B cell (primary cell): ENCODE measurements around the gene IRX3. TPM values are rescaled to one million over a fixed set of nuclear protein-coding genes. Genes with fewer than 3 reads are reported as not detected.

Source experiments
- ATAC-seq: fragments of 200-7000 bp; cut with Tn5 transposase; one replicate; pipeline ENCODE4 v1.10.0; 2021; ENCODE audit warnings: low read depth, mild to moderate bottlenecking, moderate number of reproducible peaks, moderate library complexity
- CTCF ChIA-PET: fragments of 350-600 bp; sonication (Branson Sonifier 250); formaldehyde crosslinking; loops from one replicate; lab custom pipeline; 2021; ENCODE audit warnings: antibody characterized with exemption, inconsistent platforms; lab: Charles Lee
- POLR2A ChIA-PET: fragments of 350-600 bp; sonication (Branson Sonifier 250); formaldehyde crosslinking; loops from one replicate; lab custom pipeline; 2021; ENCODE audit warnings: antibody characterized with exemption; lab: Charles Lee
- DNase-seq: peaks from one replicate; pipeline ENCODE4 v3.0.0; 2013
- H2AFZ ChIP-seq: 2 replicates; pipeline ENCODE4 v1.6.1; 2012; ENCODE audit warnings: mild to moderate bottlenecking, low read depth, low read length; ENCODE audit not compliant: insufficient read depth, poor library complexity, severe bottlenecking
- H3K27ac ChIP-seq, 2 donors: 1 replicate in 1 of 2; 2 replicates in 1 of 2; pipeline ENCODE4 v1.5.1; 2012 to 2013; ENCODE audit warnings: low read length in 2 of 2, mild to moderate bottlenecking in 2 of 2, moderate library complexity in 1 of 2
- H3K27me3 ChIP-seq, 4 experiments: fragments of 200-600 bp in 1 of 4; sonication (generic) in 1 of 4; replicated peaks in 1 of 4; 1 replicate in 2 of 4; 2 replicates in 2 of 4; pipeline versions ENCODE4 v1.6.1 to v1.7.0; 2013 to 2016; ENCODE audit warnings: low read length in 3 of 4, mild to moderate bottlenecking in 2 of 4, mixed read lengths in 1 of 4, moderate library complexity in 1 of 4; ENCODE audit not compliant: insufficient read depth in 4 of 4, control insufficient read depth in 3 of 4; ENCODE audit errors: control extremely low read depth in 1 of 4
- H3K36me3 ChIP-seq, 2 experiments: replicated peaks in 1 of 2; 1 replicate in 1 of 2; 2 replicates in 1 of 2; pipeline versions ENCODE4 v1.6.1 to v1.7.1; 2013; ENCODE audit warnings: low read length in 1 of 2; ENCODE audit not compliant: insufficient read depth in 2 of 2, control insufficient read depth in 1 of 2; ENCODE audit errors: control extremely low read depth in 1 of 2, extremely low read depth in 1 of 2
- H3K4me1 ChIP-seq, 2 donors: fragments of 200-600 bp in 1 of 2; sonication (generic) in 1 of 2; 1 replicate in 1 of 2; 2 replicates in 1 of 2; pipeline versions ENCODE4 v1.5.1 to v1.6.1; 2013 to 2017; ENCODE audit warnings: low read length in 2 of 2; ENCODE audit not compliant: control insufficient read depth in 2 of 2, insufficient read depth in 2 of 2
- H3K4me2 ChIP-seq: replicated peaks from 2 replicates; pipeline ENCODE3; 2012; ENCODE audit warnings: mild to moderate bottlenecking, low read depth, low read length; ENCODE audit not compliant: poor library complexity, severe bottlenecking
- H3K4me3 ChIP-seq, 5 experiments: fragments of 200-600 bp in 1 of 5; sonication (generic) in 1 of 5; 1 replicate in 3 of 5; 2 replicates in 2 of 5; pipeline versions ENCODE4 v1.5.1 to v1.7.0; 2011 to 2016; ENCODE audit warnings: low read length in 4 of 5, mild to moderate bottlenecking in 4 of 5, low read depth in 2 of 5, control low read depth in 1 of 5, moderate library complexity in 1 of 5; ENCODE audit not compliant: insufficient read depth in 1 of 5; ENCODE audit errors: control extremely low read depth in 1 of 5, extremely low read depth in 1 of 5
- H3K79me2 ChIP-seq: fragments of 200-600 bp; sonication (generic); one replicate; pipeline ENCODE4 v1.6.0; 2016; ENCODE audit warnings: low read length; ENCODE audit not compliant: control insufficient read depth, insufficient read depth
- H3K9ac ChIP-seq: fragments of 200-600 bp; sonication (generic); 2 replicates; pipeline ENCODE4 v1.6.1; 2017; ENCODE audit warnings: mild to moderate bottlenecking, low read length, moderate library complexity
- H3K9me3 ChIP-seq, 3 donors: one replicate each; pipeline versions ENCODE4 v1.6.1 to v1.7.1; 2013; ENCODE audit warnings: low read length in 2 of 3; ENCODE audit not compliant: control insufficient read depth in 2 of 3, insufficient read depth in 1 of 3; ENCODE audit errors: control extremely low read depth in 1 of 3
- H4K20me1 ChIP-seq: 2 replicates; pipeline ENCODE4 v1.6.0; 2012; ENCODE audit warnings: mild to moderate bottlenecking, low read length; ENCODE audit not compliant: insufficient read depth, control insufficient read depth, poor library complexity, severe bottlenecking
- H3K27ac Mint-ChIP-seq: one replicate; pipeline ENCODE4 v1.8.0; 2021; ENCODE audit warnings: mixed read lengths
- H3K27me3 Mint-ChIP-seq: one replicate; pipeline ENCODE4 v1.8.0; 2021; ENCODE audit warnings: mixed read lengths
- H3K4me1 Mint-ChIP-seq: one replicate; pipeline ENCODE4 v1.8.0; 2021; ENCODE audit warnings: mixed read lengths
- H3K4me3 Mint-ChIP-seq: one replicate; pipeline ENCODE4 v1.8.0; 2021; ENCODE audit warnings: mixed read lengths
- H3K9me3 Mint-ChIP-seq: one replicate; pipeline ENCODE4 v1.8.0; 2022; ENCODE audit warnings: mixed read lengths; ENCODE audit not compliant: insufficient read depth
- EZH2 ChIP-seq: IDR thresholded peaks from 2 replicates; pipeline ENCODE4 v1.6.1; 2012; ENCODE audit warnings: borderline replicate concordance, low read depth, mild to moderate bottlenecking, moderate library complexity, low read length; ENCODE audit not compliant: insufficient read depth, poor library complexity, severe bottlenecking
- WGBS: methylation state at CpG from one replicate; pipeline ENCODE4 v1.1.5; 2013; ENCODE audit warnings: missing lambda C conversion rate; ENCODE audit not compliant: insufficient coverage; 5-methylcytosine and 5-hydroxymethylcytosine counted together
- intact Hi-C: fragments of 100-400 bp; cut with micrococcal nuclease; formaldehyde crosslinking; loops from one replicate; pipeline ENCODE4 v1.10.0; 2022
- polyA plus RNA-seq: library from polyadenylated mRNA; depleted of rRNA; stranded (reverse); fragments of >200 nt; gene quantifications from 2 replicates; pipeline ENCODE4 v1.2.3, GENCODE V29; 2012
- total RNA-seq, 2 donors: library from RNA; stranded (reverse); fragments of 120-200 nt in 1 of 2; gene quantifications; 1 replicate in 1 of 2; 2 replicates in 1 of 2; pipeline versions ENCODE4 v1.2.3 to v1.2.4, GENCODE V29; 2013 to 2022
- TF ChIP-seq, protein P1 (sequence below): fragments of 200-600 bp; IDR thresholded peaks from one replicate; pipeline ENCODE4 v1.8.0; 2022; ENCODE audit warnings: antibody characterized with exemption, mild to moderate bottlenecking

The IRX3 gene
- total and polyA plus RNA-seq, 2 donors (not counting 1 experiment from before 2014, with no cell fraction given) = not detected

DNA sequence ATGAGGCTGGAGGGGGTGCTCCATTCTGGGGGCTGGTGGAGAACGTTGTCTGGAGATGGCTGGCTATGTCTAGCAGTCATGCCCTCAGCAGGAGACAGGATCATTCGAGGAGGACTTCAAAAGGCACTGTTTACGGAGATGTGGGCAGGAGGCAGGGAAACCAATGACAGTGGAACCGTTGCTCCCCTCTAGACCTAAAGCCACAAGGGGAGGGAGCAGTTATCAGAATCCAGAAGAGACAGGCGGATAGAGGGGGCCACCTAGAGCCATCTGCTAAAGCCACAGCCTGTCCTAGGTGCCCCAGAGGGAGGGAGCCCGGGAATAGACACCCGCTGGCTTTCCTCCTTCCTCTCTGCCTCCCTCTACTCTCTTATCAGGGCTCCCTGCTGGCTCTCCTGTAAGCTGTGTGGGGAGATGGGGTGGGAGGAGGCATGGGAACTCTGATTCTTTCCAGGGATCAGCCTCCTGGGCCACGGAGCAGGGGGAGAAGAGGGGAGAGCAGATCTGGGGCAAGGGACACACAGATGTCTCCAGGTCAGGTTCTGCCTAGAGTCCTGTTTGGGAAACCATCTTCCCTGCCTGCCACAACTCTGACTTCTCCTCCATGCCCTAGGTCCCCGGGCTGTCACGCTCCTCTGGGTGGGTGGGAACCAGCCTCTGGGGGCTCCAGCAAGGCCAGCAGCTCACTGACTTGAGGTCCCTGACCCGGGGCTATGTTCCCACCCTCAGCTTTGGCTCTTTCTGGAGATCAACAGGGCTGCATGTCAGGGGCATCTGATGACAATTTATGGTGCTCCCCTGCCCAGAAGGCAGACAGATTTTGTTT, 42.3 kb downstream of the IRX3 start:
- H3K27ac Mint-ChIP-seq = no peak overlapping the region
- Histone ChIP-seq H3K4me3 (no peak overlapping the region), H3K36me3 (no peaks in the 10 kb centered on the region), H3K4me2 (no peak overlapping the region), H3K27ac (no peak overlapping the region), H3K4me1 (no peaks in the 10 kb centered on the region), H3K79me2 (no peaks in the 10 kb centered on the region), H4K20me1 (no peaks in the 10 kb centered on the region), H3K27me3 (no peaks in the 10 kb centered on the region), H2AFZ (no peak overlapping the region), H3K9ac (no peak overlapping the region), H3K9me3 (peaks cover 0 to 9% (median 0%) of the 10 kb centered on the region in 3 donors)
- ChIA-PET CTCF (no interaction called here), POLR2A (no interaction called here)
- ATAC-seq = no peak
- peaks cover 6% of the 10 kb centered on the region for H3K27me3 Mint-ChIP-seq
- no peak overlapping the region for H3K4me3 Mint-ChIP-seq
- H3K9me3 Mint-ChIP-seq = peaks cover 3% of the 10 kb centered on the region
- no peaks in the 10 kb centered on the region for H3K4me1 Mint-ChIP-seq
- no peak for DNase-seq
- intact Hi-C loops = no loop called here
- no peak for TF ChIP-seq EZH2
- TF ChIP-seq, protein P1, sequence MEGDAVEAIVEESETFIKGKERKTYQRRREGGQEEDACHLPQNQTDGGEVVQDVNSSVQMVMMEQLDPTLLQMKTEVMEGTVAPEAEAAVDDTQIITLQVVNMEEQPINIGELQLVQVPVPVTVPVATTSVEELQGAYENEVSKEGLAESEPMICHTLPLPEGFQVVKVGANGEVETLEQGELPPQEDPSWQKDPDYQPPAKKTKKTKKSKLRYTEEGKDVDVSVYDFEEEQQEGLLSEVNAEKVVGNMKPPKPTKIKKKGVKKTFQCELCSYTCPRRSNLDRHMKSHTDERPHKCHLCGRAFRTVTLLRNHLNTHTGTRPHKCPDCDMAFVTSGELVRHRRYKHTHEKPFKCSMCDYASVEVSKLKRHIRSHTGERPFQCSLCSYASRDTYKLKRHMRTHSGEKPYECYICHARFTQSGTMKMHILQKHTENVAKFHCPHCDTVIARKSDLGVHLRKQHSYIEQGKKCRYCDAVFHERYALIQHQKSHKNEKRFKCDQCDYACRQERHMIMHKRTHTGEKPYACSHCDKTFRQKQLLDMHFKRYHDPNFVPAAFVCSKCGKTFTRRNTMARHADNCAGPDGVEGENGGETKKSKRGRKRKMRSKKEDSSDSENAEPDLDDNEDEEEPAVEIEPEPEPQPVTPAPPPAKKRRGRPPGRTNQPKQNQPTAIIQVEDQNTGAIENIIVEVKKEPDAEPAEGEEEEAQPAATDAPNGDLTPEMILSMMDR = no peak
- WGBS = 38% methylated on average over 9 of the region's 11 CpGs

- peaks cover 3% of the 10 kb centered on the region for H3K9me3 Mint-ChIP-seq
- no peak overlapping the region for H3K27ac ChIP-seq
- no peak for TF ChIP-seq EZH2
- TF ChIP-seq, protein P1 = no peak
- H3K27me3 ChIP-seq = no peaks in the 10 kb centered on the region
- no peaks in the 10 kb centered on the region for H3K4me1 ChIP-seq
- H3K36me3 ChIP-seq = no peaks in the 10 kb centered on the region
- H3K4me2 ChIP-seq = no peak overlapping the region
- H3K27ac Mint-ChIP-seq = no peak overlapping the region
- no peaks in the 10 kb centered on the region for H3K4me1 Mint-ChIP-seq
- no peaks in the 10 kb centered on the region for H4K20me1 ChIP-seq
- H3K4me3 Mint-ChIP-seq = no peak overlapping the region
- peaks cover 6% of the 10 kb centered on the region for H3K27me3 Mint-ChIP-seq
- H3K9ac ChIP-seq = no peak overlapping the region
- H3K79me2 ChIP-seq = no peaks in the 10 kb centered on the region
- WGBS = 100% methylated on average over 1 of the region's 6 CpGs
- intact Hi-C loops = no loop called here
- peaks cover 0 to 6% (median 0%) of the 10 kb centered on the region in 3 donors for H3K9me3 ChIP-seq
- DNase-seq = no peak
- POLR2A ChIA-PET = no interaction called here
- H2AFZ ChIP-seq = no peak overlapping the region
- CTCF ChIA-PET = no interaction called here
- ATAC-seq = no peak
- H3K4me3 ChIP-seq = no peak overlapping the region
Observed at GRCh38 chr16:54243202-54243601, 43.4 kb downstream of the IRX3 start.
